Measurements from ENCODE around the gene FILIP1. TPM values are rescaled to one million over a fixed set of nuclear protein-coding genes. Genes with fewer than 3 reads are reported as not detected.

FILIP1 gene
- total RNA-seq, 1 donor from 2014 or later, result under 0.01 TPM

- H3K27me3 ChIP-seq (ENCODE audit: control insufficient read depth, insufficient read depth, low read length), result no peaks in the 10 kb centered on the region
- H3K36me3 ChIP-seq (ENCODE audit: control insufficient read depth, insufficient read depth, low read length), result peaks cover 2% of the 10 kb centered on the region
- TF ChIP-seq CTCF (IDR thresholded peaks at IDR 0.05; ENCODE audit: insufficient read depth, low read length, severe bottlenecking), result no peak
- DNase-seq (ENCODE audit: low read depth) (peak; percentile 92), FAIRE-seq (no peak)
- no peak overlapping the region for H3K4me3 ChIP-seq (ENCODE audit: low read depth, low read length)
Observed at GRCh38 chr6:75268121-75268987, 225.2 kb downstream of the FILIP1 start.

- no peak for TF ChIP-seq CTCF (IDR thresholded peaks at IDR 0.05; ENCODE audit: insufficient read depth, low read length, severe bottlenecking)
- Histone ChIP-seq H3K36me3 (ENCODE audit: control insufficient read depth, insufficient read depth, low read length) (no peaks in the 10 kb centered on the region), H3K4me3 (ENCODE audit: low read depth, low read length) (no peak overlapping the region), H3K27me3 (ENCODE audit: control insufficient read depth, insufficient read depth, low read length) (no peaks in the 10 kb centered on the region)
- DNase-seq (ENCODE audit: low read depth) (no peak), FAIRE-seq (no peak)
Observed at GRCh38 chr6:75267461-75267860, 226.1 kb downstream of the FILIP1 start.

- no peak for FAIRE-seq
- Histone ChIP-seq H3K4me3 (ENCODE audit: low read depth, low read length) (no peak overlapping the region), H3K27me3 (ENCODE audit: control insufficient read depth, insufficient read depth, low read length) (no peaks in the 10 kb centered on the region), H3K36me3 (ENCODE audit: control insufficient read depth, insufficient read depth, low read length) (peaks cover 2% of the 10 kb centered on the region)
- DNase-seq (ENCODE audit: low read depth), result peak; percentile 66
- peak; percentile 48 for TF ChIP-seq CTCF (IDR thresholded peaks at IDR 0.05; ENCODE audit: insufficient read depth, low read length, severe bottlenecking)
Observed at GRCh38 chr6:75266716-75267291, 226.8 kb downstream of the FILIP1 start.

GRCh38 chr6:75263401-75263750, 230.2 kb downstream of the FILIP1 start:
- Histone ChIP-seq H3K27me3 (ENCODE audit: control insufficient read depth, insufficient read depth, low read length) (no peaks in the 10 kb centered on the region), H3K4me3 (ENCODE audit: low read depth, low read length) (no peak overlapping the region), H3K36me3 (ENCODE audit: control insufficient read depth, insufficient read depth, low read length) (peaks cover 3% of the 10 kb centered on the region)
- DNase-seq (ENCODE audit: low read depth), result no peak
- no peak for FAIRE-seq
- no peak for TF ChIP-seq CTCF (IDR thresholded peaks at IDR 0.05; ENCODE audit: insufficient read depth, low read length, severe bottlenecking)

- H3K36me3 ChIP-seq (ENCODE audit: control insufficient read depth, insufficient read depth, low read length), result peaks cover 3% of the 10 kb centered on the region
- DNase-seq (ENCODE audit: low read depth) (no peak), FAIRE-seq (no peak)
- no peak for TF ChIP-seq CTCF (IDR thresholded peaks at IDR 0.05; ENCODE audit: insufficient read depth, low read length, severe bottlenecking)
- H3K4me3 ChIP-seq (ENCODE audit: low read depth, low read length), result no peak overlapping the region
- no peaks in the 10 kb centered on the region for H3K27me3 ChIP-seq (ENCODE audit: control insufficient read depth, insufficient read depth, low read length)
Observed at GRCh38 chr6:75262716-75263400, 230.7 kb downstream of the FILIP1 start.
